Neural progenitor cell (in vitro differentiated cells): Measurements from ENCODE around the gene HTT-AS. TPM values are rescaled to one million over a fixed set of nuclear protein-coding genes. Genes with fewer than 3 reads are reported as not detected.

ENCODE experiments used
- DNase-seq: peaks from one replicate; pipeline ENCODE4 v3.0.0-alpha.2; 2016; ENCODE audit warnings: low spot score
- H2AFZ ChIP-seq: fragments of 200-600 bp; sonication (generic); replicated peaks from 2 replicates; pipeline ENCODE4 v1.6.1; 2016; ENCODE audit warnings: antibody characterized with exemption
- H3F3A ChIP-seq: fragments of 200-600 bp; sonication (generic); 2 replicates; pipeline ENCODE4 v1.6.1; 2016; ENCODE audit warnings: antibody characterized with exemption, low read depth
- H3K27ac ChIP-seq: fragments of 200-600 bp; sonication (generic); 2 replicates; pipeline ENCODE4 v1.5.1; 2016; ENCODE audit warnings: mild to moderate bottlenecking
- H3K27me3 ChIP-seq: fragments of 200-600 bp; sonication (generic); 2 replicates; pipeline ENCODE4 v1.6.1; 2016; ENCODE audit warnings: mild to moderate bottlenecking, moderate library complexity
- H3K36me3 ChIP-seq: fragments of 200-600 bp; sonication (generic); 2 replicates; pipeline ENCODE4 v1.5.1; 2016
- H3K4me1 ChIP-seq: fragments of 200-600 bp; sonication (generic); 2 replicates; pipeline ENCODE4 v1.6.1; 2016; ENCODE audit warnings: mixed run types
- H3K4me2 ChIP-seq: fragments of 200-600 bp; sonication (generic); 2 replicates; pipeline ENCODE4 v1.6.1; 2016
- H3K4me3 ChIP-seq: fragments of 200-600 bp; sonication (generic); 2 replicates; pipeline ENCODE4 v1.5.1; 2016
- H3K79me2 ChIP-seq: fragments of 200-600 bp; sonication (generic); 2 replicates; pipeline ENCODE4 v1.6.1; 2016; ENCODE audit warnings: low read depth
- H3K9ac ChIP-seq: fragments of 200-600 bp; sonication (generic); 2 replicates; pipeline ENCODE4 v1.6.1; 2016
- H3K9me3 ChIP-seq: fragments of 200-600 bp; sonication (generic); 2 replicates; pipeline ENCODE4 v1.5.1; 2016; ENCODE audit warnings: low read depth
- H4K20me1 ChIP-seq: fragments of 200-600 bp; sonication (generic); 2 replicates; pipeline ENCODE4 v1.6.1; 2016; ENCODE audit warnings: low read depth
- H3K27ac Mint-ChIP-seq: 3 replicates; pipeline ENCODE4 v1.8.0; 2021; ENCODE audit warnings: mixed read lengths
- H3K27me3 Mint-ChIP-seq: 2 replicates; pipeline ENCODE4 v1.8.0; 2022; ENCODE audit warnings: low read depth, mild to moderate bottlenecking, inconsistent platforms, moderate library complexity, mixed read lengths; ENCODE audit not compliant: insufficient read depth
- H3K36me3 Mint-ChIP-seq: 3 replicates; pipeline ENCODE4 v1.8.0; 2021; ENCODE audit warnings: mixed read lengths
- H3K4me1 Mint-ChIP-seq: 3 replicates; pipeline ENCODE4 v1.8.0; 2021; ENCODE audit warnings: mixed read lengths
- H3K4me3 Mint-ChIP-seq: 3 replicates; pipeline ENCODE4 v1.8.0; 2021; ENCODE audit warnings: mild to moderate bottlenecking, moderate library complexity, mixed read lengths
- H3K9me3 Mint-ChIP-seq: 3 replicates; pipeline ENCODE4 v1.8.0; 2020; ENCODE audit warnings: mixed read lengths
- CTCF ChIP-seq: fragments of 200-600 bp; sonication (generic); IDR thresholded peaks from 2 replicates; pipeline ENCODE4 v1.5.1; 2017; ENCODE audit warnings: antibody characterized with exemption, mild to moderate bottlenecking
- EZH2 ChIP-seq: fragments of 200-600 bp; sonication (generic); IDR thresholded peaks from 2 replicates; pipeline ENCODE4 v1.6.1; 2017; ENCODE audit warnings: antibody characterized with exemption, mild to moderate bottlenecking, moderate library complexity
- EZH2phosphoT487 ChIP-seq: fragments of 200-600 bp; sonication (generic); IDR thresholded peaks from 2 replicates; pipeline ENCODE4 v1.6.1; 2017; ENCODE audit warnings: antibody characterized with exemption
- total RNA-seq: library from RNA; depleted of rRNA; stranded (reverse); fragments of >200 nt; gene quantifications from 2 replicates; pipeline ENCODE4 v1.2.3, GENCODE V29; 2015; ENCODE audit warnings: low replicate concordance

HTT-AS gene
- total RNA-seq, 1 donor from 2014 or later = not detected

DNA sequence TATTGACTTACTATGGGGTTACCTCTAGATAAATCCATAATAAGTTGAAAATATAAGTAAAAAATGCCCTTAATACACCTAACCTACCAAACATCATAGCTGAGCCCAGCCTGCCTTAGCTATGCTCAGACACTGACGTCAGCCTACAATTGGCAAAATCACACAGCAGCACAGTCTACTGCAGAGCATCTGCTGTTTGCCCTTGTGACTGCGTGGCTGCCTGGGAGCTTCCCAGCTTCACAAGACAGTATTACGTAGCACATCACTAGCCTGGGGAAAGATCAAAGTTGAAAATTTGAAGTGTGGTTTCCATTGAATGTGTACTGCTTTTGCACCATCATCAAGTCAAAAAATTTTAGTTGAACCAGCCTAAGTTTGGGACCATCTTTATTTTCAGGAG lies 8.8 kb downstream of the HTT-AS start:
- H3K9me3 Mint-ChIP-seq = peaks cover 8% of the 10 kb centered on the region
- H3K4me3 ChIP-seq = no peak overlapping the region
- H3K9ac ChIP-seq = no peak overlapping the region
- H3K4me3 Mint-ChIP-seq = no peak overlapping the region
- no peak for TF ChIP-seq EZH2phosphoT487
- TF ChIP-seq EZH2 = no peak
- no peak for TF ChIP-seq CTCF
- H3K27me3 ChIP-seq = no peaks in the 10 kb centered on the region
- no peaks in the 10 kb centered on the region for H3F3A ChIP-seq
- peaks cover 6% of the 10 kb centered on the region for H3K27me3 Mint-ChIP-seq
- H3K4me1 ChIP-seq = no peaks in the 10 kb centered on the region
- DNase-seq = no peak
- no peak overlapping the region for H3K27ac ChIP-seq
- no peak overlapping the region for H3K27ac Mint-ChIP-seq
- no peak overlapping the region for H3K4me2 ChIP-seq
- no peaks in the 10 kb centered on the region for H3K36me3 ChIP-seq
- H2AFZ ChIP-seq = no peak overlapping the region
- peaks cover 7% of the 10 kb centered on the region for H3K4me1 Mint-ChIP-seq
- no peaks in the 10 kb centered on the region for H4K20me1 ChIP-seq
- H3K79me2 ChIP-seq = no peaks in the 10 kb centered on the region
- peaks cover 2% of the 10 kb centered on the region for H3K36me3 Mint-ChIP-seq
- H3K9me3 ChIP-seq = no peaks in the 10 kb centered on the region

DNA sequence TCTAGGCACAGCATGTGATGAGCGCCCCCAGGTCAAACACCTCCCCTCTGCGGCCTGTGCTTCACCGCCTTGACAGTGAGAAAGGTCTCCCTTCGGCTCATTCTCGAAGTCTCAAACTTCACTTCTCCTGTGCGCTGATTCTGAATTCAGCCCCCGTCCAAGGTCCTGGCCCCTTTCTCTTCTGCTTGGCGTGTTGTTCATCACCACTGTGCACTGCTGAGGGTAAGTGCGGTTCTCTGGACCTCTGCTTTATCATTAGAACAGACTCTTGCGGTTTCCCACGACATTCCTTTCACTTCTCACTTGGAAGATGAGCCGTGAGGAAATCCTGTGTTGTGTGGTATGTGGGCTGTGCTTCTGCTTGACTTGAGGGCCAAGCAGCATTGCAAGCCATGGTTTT lies 11.9 kb downstream of the HTT-AS start:
- Histone ChIP-seq H3K27ac (no peak overlapping the region), H4K20me1 (no peaks in the 10 kb centered on the region), H3K36me3 (no peaks in the 10 kb centered on the region), H3K4me3 (no peak overlapping the region), H3K4me2 (no peak overlapping the region), H2AFZ (no peak overlapping the region), H3K9ac (no peak overlapping the region), H3K4me1 (no peaks in the 10 kb centered on the region), H3F3A (no peaks in the 10 kb centered on the region), H3K27me3 (no peaks in the 10 kb centered on the region), H3K79me2 (no peaks in the 10 kb centered on the region), H3K9me3 (no peaks in the 10 kb centered on the region)
- TF ChIP-seq EZH2phosphoT487 (no peak), CTCF (no peak), EZH2 (no peak)
- no peak for DNase-seq
- Mint-ChIP-seq H3K27ac (no peak overlapping the region), H3K36me3 (peaks cover 2% of the 10 kb centered on the region), H3K27me3 (peaks cover 6% of the 10 kb centered on the region), H3K4me3 (no peak overlapping the region), H3K4me1 (peaks cover 3% of the 10 kb centered on the region), H3K9me3 (peaks cover 10% of the 10 kb centered on the region)

DNA sequence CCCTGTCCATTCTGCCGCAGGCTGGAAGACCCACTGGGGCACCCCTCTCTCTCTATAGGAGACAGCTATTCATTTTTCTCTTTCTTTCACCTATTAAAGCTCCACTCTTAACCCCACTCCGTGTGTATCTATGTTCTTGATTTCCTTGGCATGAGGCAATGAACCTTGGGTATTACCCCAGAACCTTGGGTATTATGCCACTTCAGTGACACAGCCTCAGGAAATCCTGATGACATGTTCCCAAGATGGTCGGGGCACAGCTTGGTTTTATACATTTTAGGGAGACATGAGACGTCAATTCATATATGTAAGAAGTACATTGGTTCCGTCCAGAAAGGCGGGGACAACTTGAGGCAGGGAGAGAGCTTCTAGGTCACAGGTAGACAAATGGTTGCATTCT lies 13.4 kb downstream of the HTT-AS start:
- Histone ChIP-seq H3K9me3 (no peaks in the 10 kb centered on the region), H3K36me3 (no peaks in the 10 kb centered on the region), H3F3A (no peaks in the 10 kb centered on the region), H4K20me1 (no peaks in the 10 kb centered on the region), H3K4me3 (no peak overlapping the region), H3K9ac (no peak overlapping the region), H3K4me1 (no peaks in the 10 kb centered on the region), H2AFZ (no peak overlapping the region), H3K27me3 (no peaks in the 10 kb centered on the region), H3K4me2 (no peak overlapping the region), H3K27ac (no peak overlapping the region), H3K79me2 (no peaks in the 10 kb centered on the region)
- H3K27me3 Mint-ChIP-seq = peaks cover 8% of the 10 kb centered on the region
- no peak overlapping the region for H3K27ac Mint-ChIP-seq
- H3K4me3 Mint-ChIP-seq = no peak overlapping the region
- no peaks in the 10 kb centered on the region for H3K36me3 Mint-ChIP-seq
- H3K9me3 Mint-ChIP-seq = peaks cover 19% of the 10 kb centered on the region
- no peaks in the 10 kb centered on the region for H3K4me1 Mint-ChIP-seq
- no peak for DNase-seq
- TF ChIP-seq EZH2phosphoT487 (no peak), CTCF (no peak), EZH2 (no peak)

DNA sequence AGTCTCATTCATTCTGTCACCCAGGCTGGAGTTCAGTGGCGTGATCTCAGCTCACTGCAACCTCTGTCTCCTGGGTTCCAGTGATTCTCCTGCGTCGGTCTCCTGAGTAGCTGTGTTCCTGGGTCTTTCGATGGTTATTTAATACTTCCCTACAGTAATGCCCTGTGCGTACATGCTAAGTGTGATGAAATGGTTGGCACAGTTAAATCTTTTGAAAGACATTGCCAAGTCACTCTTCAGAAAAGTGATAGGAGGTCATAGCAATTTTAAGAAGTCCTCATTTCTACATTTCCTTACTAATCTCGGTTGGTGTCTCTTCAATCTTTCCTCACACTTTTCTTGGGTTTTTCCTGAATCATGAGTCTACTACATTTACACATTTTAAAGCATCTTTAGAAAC lies 14.4 kb downstream of the HTT-AS start:
- H3K79me2 ChIP-seq = no peaks in the 10 kb centered on the region
- no peak overlapping the region for H3K4me3 ChIP-seq
- H3F3A ChIP-seq = no peaks in the 10 kb centered on the region
- H3K4me1 ChIP-seq = no peaks in the 10 kb centered on the region
- H3K27ac ChIP-seq = no peak overlapping the region
- Mint-ChIP-seq H3K36me3 (no peaks in the 10 kb centered on the region), H3K27ac (no peak overlapping the region), H3K9me3 (peaks cover 26% of the 10 kb centered on the region), H3K27me3 (peaks cover 8% of the 10 kb centered on the region), H3K4me1 (no peaks in the 10 kb centered on the region), H3K4me3 (no peak overlapping the region)
- no peaks in the 10 kb centered on the region for H3K27me3 ChIP-seq
- no peak for DNase-seq
- H2AFZ ChIP-seq = no peak overlapping the region
- no peaks in the 10 kb centered on the region for H3K9me3 ChIP-seq
- H4K20me1 ChIP-seq = no peaks in the 10 kb centered on the region
- H3K9ac ChIP-seq = no peak overlapping the region
- no peak overlapping the region for H3K4me2 ChIP-seq
- no peaks in the 10 kb centered on the region for H3K36me3 ChIP-seq
- TF ChIP-seq EZH2phosphoT487 = no peak
- no peak for TF ChIP-seq EZH2
